ENCODE measurements around the gene CD38. TPM values are rescaled to one million over a fixed set of nuclear protein-coding genes. Genes with fewer than 3 reads are reported as not detected.

The CD38 gene
- total RNA-seq, 6 experiments from 2014 or later, result 0.74 to 8.4 (median 3.3) TPM

DNA sequence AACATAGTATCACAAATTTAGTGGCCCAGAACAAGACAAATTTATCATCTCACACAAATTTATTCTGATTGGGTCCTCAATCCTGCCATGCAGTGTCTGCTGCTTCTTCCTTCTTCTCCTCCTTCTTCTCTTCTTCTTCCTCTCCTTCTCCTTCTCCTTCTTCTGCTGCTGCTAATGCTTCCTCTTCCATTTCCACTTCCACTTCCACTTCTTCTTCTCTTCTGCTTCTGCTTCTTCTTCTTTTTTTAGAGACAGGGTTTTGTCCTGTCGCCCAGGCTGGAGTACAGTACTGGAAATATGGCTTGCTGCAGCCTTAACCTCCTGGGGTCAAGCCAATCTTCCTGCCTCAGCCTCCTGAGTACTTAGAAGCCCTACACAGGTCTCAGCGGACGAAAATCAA, 122.9 kb downstream of the CD38 start:
- DNase-seq (no peak), ATAC-seq (no peak)
- WGBS (ENCODE audit: insufficient coverage, low coverage, low lambda C conversion rate, missing lambda C conversion rate), result 41% methylated on average over 2 of the region's 3 CpGs
- intact Hi-C loops (cut with DNase I), result no loop called here
- Histone ChIP-seq H3K9me3 (no peaks in the 10 kb centered on the region), H3K4me1 (no peaks in the 10 kb centered on the region), H3K27me3 (no peaks in the 10 kb centered on the region), H3K36me3 (no peaks in the 10 kb centered on the region), H3K27ac (no peak overlapping the region), H3K4me3 (no peak overlapping the region)
- TF ChIP-seq, protein P1, sequence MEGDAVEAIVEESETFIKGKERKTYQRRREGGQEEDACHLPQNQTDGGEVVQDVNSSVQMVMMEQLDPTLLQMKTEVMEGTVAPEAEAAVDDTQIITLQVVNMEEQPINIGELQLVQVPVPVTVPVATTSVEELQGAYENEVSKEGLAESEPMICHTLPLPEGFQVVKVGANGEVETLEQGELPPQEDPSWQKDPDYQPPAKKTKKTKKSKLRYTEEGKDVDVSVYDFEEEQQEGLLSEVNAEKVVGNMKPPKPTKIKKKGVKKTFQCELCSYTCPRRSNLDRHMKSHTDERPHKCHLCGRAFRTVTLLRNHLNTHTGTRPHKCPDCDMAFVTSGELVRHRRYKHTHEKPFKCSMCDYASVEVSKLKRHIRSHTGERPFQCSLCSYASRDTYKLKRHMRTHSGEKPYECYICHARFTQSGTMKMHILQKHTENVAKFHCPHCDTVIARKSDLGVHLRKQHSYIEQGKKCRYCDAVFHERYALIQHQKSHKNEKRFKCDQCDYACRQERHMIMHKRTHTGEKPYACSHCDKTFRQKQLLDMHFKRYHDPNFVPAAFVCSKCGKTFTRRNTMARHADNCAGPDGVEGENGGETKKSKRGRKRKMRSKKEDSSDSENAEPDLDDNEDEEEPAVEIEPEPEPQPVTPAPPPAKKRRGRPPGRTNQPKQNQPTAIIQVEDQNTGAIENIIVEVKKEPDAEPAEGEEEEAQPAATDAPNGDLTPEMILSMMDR (IDR thresholded peaks at IDR 0.05), result no peak
- TF ChIP-seq POLR2A (IDR thresholded peaks at IDR 0.05), result no peak

DNA sequence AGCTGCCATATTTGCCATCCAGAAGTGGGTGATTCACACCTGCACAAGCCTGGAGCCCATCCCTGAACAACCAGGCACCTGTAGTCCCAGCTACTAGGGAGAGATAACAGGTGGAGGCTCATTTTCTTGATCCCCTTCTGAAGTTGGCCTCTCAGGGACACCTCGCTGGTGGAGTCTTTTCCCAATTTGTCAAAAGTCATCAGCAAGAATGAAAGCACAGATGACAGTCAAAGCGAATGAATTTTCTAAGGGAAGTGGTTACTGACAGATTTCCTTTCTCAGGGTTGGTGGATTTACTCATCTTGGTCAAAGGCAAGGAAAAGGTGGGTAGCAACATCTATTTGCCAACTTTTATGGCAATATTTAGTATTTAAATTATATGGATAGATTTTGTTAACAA, 123.9 kb downstream of the CD38 start:
- ATAC-seq (no peak), DNase-seq (no peak)
- no peak overlapping the region for H3K27ac ChIP-seq
- 46% methylated on average over 2 of the region's 2 CpGs for WGBS (ENCODE audit: insufficient coverage, low coverage, low lambda C conversion rate, missing lambda C conversion rate)
- H3K9me3 ChIP-seq, result no peaks in the 10 kb centered on the region
- intact Hi-C loops (cut with DNase I), result no loop called here
- TF ChIP-seq, protein P1 (IDR thresholded peaks at IDR 0.05), result no peak
- no peak for TF ChIP-seq POLR2A (IDR thresholded peaks at IDR 0.05)
- H3K4me3 ChIP-seq, result no peak overlapping the region
- H3K36me3 ChIP-seq, result no peaks in the 10 kb centered on the region
- no peaks in the 10 kb centered on the region for H3K4me1 ChIP-seq
- H3K27me3 ChIP-seq, result no peaks in the 10 kb centered on the region

DNA sequence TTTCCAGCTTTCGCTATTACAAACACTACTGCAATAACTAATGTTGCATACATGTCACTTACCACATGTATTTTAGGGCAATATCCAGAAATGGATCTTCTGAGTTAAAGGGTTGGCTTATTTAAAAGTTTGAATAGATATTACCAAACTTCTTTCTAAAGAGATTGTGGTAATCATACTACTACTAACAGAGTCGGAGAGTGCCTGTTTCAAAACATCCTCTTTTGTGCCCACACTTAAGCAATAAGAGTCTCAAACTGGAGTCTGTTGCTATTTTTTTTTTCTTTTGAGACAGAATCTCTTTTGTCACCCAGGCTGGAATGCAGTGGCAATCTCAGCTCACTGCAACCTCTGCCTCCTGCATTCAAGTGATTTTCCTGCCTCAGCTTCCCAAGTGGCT, 124.6 kb downstream of the CD38 start:
- TF ChIP-seq, protein P1 (IDR thresholded peaks at IDR 0.05), result no peak
- no peak for TF ChIP-seq POLR2A (IDR thresholded peaks at IDR 0.05)
- ATAC-seq, result no peak
- Histone ChIP-seq H3K4me1 (no peaks in the 10 kb centered on the region), H3K9me3 (no peaks in the 10 kb centered on the region), H3K27me3 (no peaks in the 10 kb centered on the region), H3K36me3 (no peaks in the 10 kb centered on the region), H3K27ac (no peak overlapping the region), H3K4me3 (no peak overlapping the region)
- WGBS (ENCODE audit: insufficient coverage, low coverage, low lambda C conversion rate, missing lambda C conversion rate), result 52% methylated on average over 2 of the region's 2 CpGs
- no peak for DNase-seq
- intact Hi-C loops (cut with DNase I), result no loop called here

Other genes starting within 250 kb of the CD38 start
- 10 to 100 TPM; 38.3 to 59.5 (median 46.8) TPM for gene FBXL5, start 123.0 kb upstream of the CD38 start, total RNA-seq
- gene FAM200B, start 96.5 kb upstream of the CD38 start, total RNA-seq, result 10 to 100 TPM; 11.8 to 20.9 (median 16.7) TPM
- 1 to 10 TPM; 2.7 to 5.3 (median 4.3) TPM for gene BST1, start 75.3 kb upstream of the CD38 start, total RNA-seq
- not detected for gene FGFBP1, start 160.4 kb downstream of the CD38 start, total RNA-seq
- gene FGFBP2, start 184.8 kb downstream of the CD38 start, total RNA-seq, result 1 to 10 TPM in 1 of 6 experiments, under 1 TPM in 2, not detected in 3; 0.29 to 1.4 (median 0.92) TPM